Fibroblast of skin of right quadriceps (primary cell): ENCODE data around the gene MRPL44.
A peak's percentile ranks its signal among the peaks of the same experiment; 100 is the strongest.
"Not testable (repeated sequence)": the region's sequence is repeated elsewhere in the genome, so short reads cannot be mapped to it uniquely, and the experiment has no call there.

ENCODE experiments used
- DNase-seq: peaks from one replicate; pipeline ENCODE4 v3.0.0-alpha.2; 2013

Gene MRPL44

GRCh38 chr2:223973606-223974005 is 16.3 kb downstream of the MRPL44 start:
- no peak for DNase-seq

GRCh38 chr2:223976635-223977226 is 19.5 kb downstream of the MRPL44 start:
- peak; percentile 74 for DNase-seq

- no peak for DNase-seq
Measured at GRCh38 chr2:223978451-223978850, 21.2 kb downstream of the MRPL44 start.

- peak; percentile 50 for DNase-seq
Measured at GRCh38 chr2:223979730-223980396, 22.6 kb downstream of the MRPL44 start.

- DNase-seq: no peak
Measured at GRCh38 chr2:223980397-223980735, 23.1 kb downstream of the MRPL44 start.

GRCh38 chr2:223980803-223981202 is 23.5 kb downstream of the MRPL44 start:
- no peak for DNase-seq

GRCh38 chr2:223981241-223981640 is 24.0 kb downstream of the MRPL44 start:
- no peak for DNase-seq

- DNase-seq: no peak
Measured at GRCh38 chr2:223989206-223989855, 32.1 kb downstream of the MRPL44 start.

- no peak for DNase-seq
Measured at GRCh38 chr2:223989856-223990232, 32.6 kb downstream of the MRPL44 start.

GRCh38 chr2:223991611-223992010 is 34.3 kb downstream of the MRPL44 start:
- DNase-seq: no peak

GRCh38 chr2:223993634-223994232 is 36.5 kb downstream of the MRPL44 start:
- peak; percentile 81 for DNase-seq

- no peak for DNase-seq
Measured at GRCh38 chr2:223994562-223995162, 37.4 kb downstream of the MRPL44 start.

- peak; percentile 75 for DNase-seq
Measured at GRCh38 chr2:223995569-223995968, 38.3 kb downstream of the MRPL44 start.

GRCh38 chr2:223996391-223996790 is 39.1 kb downstream of the MRPL44 start:
- DNase-seq: no peak

- no peak for DNase-seq
Measured at GRCh38 chr2:223997938-223998337, 40.7 kb downstream of the MRPL44 start.

GRCh38 chr2:223998948-223999347 is 41.7 kb downstream of the MRPL44 start:
- DNase-seq: no peak

- DNase-seq: no peak
Measured at GRCh38 chr2:223999862-224000261, 42.6 kb downstream of the MRPL44 start.

- not testable (repeated sequence) for DNase-seq
Measured at GRCh38 chr2:224000662-224001061, 43.4 kb downstream of the MRPL44 start.

GRCh38 chr2:224004105-224004695 is 46.9 kb downstream of the MRPL44 start:
- DNase-seq: no peak

- DNase-seq: no peak
Measured at GRCh38 chr2:224008702-224009261, 51.5 kb downstream of the MRPL44 start.

GRCh38 chr2:224009605-224010315 is 52.5 kb downstream of the MRPL44 start:
- no peak for DNase-seq

- DNase-seq: no peak
Measured at GRCh38 chr2:224011837-224012236, 54.6 kb downstream of the MRPL44 start.
